ENCODE results near the gene PPP2R2D. TPM values are rescaled to one million over a fixed set of nuclear protein-coding genes. Genes with fewer than 3 reads are reported as not detected.

PPP2R2D gene
- total RNA-seq, 1 donor from 2014 or later: 34.2 TPM

DNA sequence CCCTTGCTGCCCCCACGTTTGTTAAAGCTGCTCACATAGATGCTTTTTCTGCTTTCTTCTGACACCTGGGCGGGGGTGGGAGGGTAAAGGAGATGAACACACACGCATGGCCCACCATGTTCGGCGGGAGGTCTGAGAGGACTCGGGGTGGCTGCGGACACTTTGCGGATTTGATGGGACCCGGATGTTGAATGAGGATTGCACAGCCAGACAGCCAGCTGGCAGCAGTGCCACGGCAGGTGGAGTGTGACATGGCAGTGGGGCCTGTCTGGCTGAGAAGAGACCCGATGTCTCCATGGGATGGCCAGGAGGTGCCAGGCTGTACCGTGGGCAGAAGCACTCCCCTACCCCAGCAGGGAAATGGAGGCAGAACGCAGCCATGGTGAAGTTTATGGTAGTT is 31.2 kb downstream of the PPP2R2D start:
- Histone ChIP-seq H3K27me3 (ENCODE audit: control insufficient read depth, insufficient read depth, low read length) (no peaks in the 10 kb centered on the region), H3K36me3 (ENCODE audit: control insufficient read depth, insufficient read depth, low read length) (peaks cover 6% of the 10 kb centered on the region), H3K4me3 (ENCODE audit: low read depth, low read length) (no peak overlapping the region)
- DNase-seq (ENCODE audit: low read depth): no peak
- TF ChIP-seq, protein P1, sequence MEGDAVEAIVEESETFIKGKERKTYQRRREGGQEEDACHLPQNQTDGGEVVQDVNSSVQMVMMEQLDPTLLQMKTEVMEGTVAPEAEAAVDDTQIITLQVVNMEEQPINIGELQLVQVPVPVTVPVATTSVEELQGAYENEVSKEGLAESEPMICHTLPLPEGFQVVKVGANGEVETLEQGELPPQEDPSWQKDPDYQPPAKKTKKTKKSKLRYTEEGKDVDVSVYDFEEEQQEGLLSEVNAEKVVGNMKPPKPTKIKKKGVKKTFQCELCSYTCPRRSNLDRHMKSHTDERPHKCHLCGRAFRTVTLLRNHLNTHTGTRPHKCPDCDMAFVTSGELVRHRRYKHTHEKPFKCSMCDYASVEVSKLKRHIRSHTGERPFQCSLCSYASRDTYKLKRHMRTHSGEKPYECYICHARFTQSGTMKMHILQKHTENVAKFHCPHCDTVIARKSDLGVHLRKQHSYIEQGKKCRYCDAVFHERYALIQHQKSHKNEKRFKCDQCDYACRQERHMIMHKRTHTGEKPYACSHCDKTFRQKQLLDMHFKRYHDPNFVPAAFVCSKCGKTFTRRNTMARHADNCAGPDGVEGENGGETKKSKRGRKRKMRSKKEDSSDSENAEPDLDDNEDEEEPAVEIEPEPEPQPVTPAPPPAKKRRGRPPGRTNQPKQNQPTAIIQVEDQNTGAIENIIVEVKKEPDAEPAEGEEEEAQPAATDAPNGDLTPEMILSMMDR (IDR thresholded peaks at IDR 0.05; ENCODE audit: insufficient read depth, low read length, severe bottlenecking): no peak
- FAIRE-seq: no peak

DNA sequence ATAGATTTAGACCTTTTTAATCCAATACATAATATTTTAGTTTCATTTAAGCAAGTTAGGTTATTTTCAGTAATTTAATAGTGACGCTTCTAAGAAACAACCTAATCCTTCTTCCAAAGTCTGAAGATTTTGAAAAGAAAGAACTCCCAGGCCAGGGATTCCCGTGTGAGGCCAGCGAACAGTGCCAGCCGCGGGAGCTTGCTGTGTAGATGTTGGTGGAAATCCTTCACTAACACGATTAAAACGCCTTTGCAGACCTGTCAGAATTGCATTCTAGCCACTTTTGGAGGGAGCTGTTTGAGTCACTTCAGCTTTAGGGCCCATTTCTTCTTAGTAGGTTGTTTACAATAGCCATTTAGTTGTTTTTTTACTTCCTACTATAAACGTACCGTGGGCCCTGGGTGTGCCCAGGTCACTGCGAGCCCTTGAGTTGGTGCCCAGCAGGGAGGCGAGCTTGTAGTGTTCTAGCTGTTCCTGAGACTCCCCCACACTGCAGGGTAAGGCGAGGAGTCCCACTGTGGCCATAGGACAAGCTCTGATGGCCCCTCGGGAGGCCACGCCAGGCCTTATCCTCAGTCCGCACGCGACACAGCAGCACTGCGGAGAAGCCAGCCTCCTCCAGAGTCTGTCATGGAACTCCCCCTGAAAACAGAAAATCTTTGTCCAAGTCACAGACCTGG is 32.3 kb downstream of the PPP2R2D start:
- FAIRE-seq: no peak
- Histone ChIP-seq H3K27me3 (ENCODE audit: control insufficient read depth, insufficient read depth, low read length) (no peaks in the 10 kb centered on the region), H3K36me3 (ENCODE audit: control insufficient read depth, insufficient read depth, low read length) (peaks cover 8% of the 10 kb centered on the region), H3K4me3 (ENCODE audit: low read depth, low read length) (no peak overlapping the region)
- TF ChIP-seq, protein P1 (IDR thresholded peaks at IDR 0.05; ENCODE audit: insufficient read depth, low read length, severe bottlenecking): no peak
- no peak for DNase-seq (ENCODE audit: low read depth)

DNA sequence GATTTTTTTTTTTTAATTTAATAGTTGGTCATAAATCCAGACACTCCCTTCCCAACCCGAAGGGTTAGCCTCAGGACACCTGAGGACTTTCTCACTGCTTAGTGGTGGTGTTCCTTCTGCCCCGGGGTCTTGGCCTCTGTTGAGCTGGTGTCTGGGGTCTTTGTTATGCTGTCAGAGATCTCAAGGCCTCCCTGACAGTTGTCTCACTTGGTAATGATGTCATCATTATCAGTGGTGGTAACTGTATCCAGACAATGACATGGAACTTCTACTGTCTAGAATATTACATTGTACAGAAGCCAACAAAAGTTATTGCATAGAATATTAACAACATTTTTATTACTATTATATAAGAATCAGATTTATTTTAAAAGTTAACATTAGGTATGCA is 32.9 kb downstream of the PPP2R2D start:
- TF ChIP-seq, protein P1 (IDR thresholded peaks at IDR 0.05; ENCODE audit: insufficient read depth, low read length, severe bottlenecking): no peak
- H3K27me3 ChIP-seq (ENCODE audit: control insufficient read depth, insufficient read depth, low read length): no peaks in the 10 kb centered on the region
- no peak for DNase-seq (ENCODE audit: low read depth)
- H3K36me3 ChIP-seq (ENCODE audit: control insufficient read depth, insufficient read depth, low read length): peaks cover 10% of the 10 kb centered on the region
- no peak overlapping the region for H3K4me3 ChIP-seq (ENCODE audit: low read depth, low read length)
- FAIRE-seq: no peak

GRCh38 chr10:131934769-131935168 is 34.0 kb downstream of the PPP2R2D start:
- Histone ChIP-seq H3K4me3 (ENCODE audit: low read depth, low read length) (no peak overlapping the region), H3K36me3 (ENCODE audit: control insufficient read depth, insufficient read depth, low read length) (peaks cover 14% of the 10 kb centered on the region), H3K27me3 (ENCODE audit: control insufficient read depth, insufficient read depth, low read length) (no peaks in the 10 kb centered on the region)
- DNase-seq (ENCODE audit: low read depth) (no peak), FAIRE-seq (no peak)
- TF ChIP-seq, protein P1 (IDR thresholded peaks at IDR 0.05; ENCODE audit: insufficient read depth, low read length, severe bottlenecking): no peak

DNA sequence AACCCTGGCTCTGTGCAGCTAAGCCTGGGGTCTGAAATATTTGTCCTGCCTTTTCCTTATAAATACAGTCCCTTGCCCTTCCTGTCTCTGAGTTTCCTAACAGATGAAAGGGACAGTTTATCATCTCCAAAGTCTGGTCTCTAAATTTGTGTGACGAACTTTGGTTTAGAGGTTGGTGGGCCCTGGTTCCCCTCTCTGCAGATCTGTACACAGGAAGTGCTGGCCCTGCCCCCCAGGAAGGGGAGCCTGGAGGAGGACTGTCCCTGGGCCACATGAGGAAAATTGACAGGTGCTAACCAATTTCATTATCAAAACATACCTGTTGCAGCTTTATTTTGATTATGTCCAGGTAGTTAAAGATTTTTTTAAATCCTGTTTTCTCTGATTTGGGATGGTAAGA is 34.5 kb downstream of the PPP2R2D start:
- Histone ChIP-seq H3K36me3 (ENCODE audit: control insufficient read depth, insufficient read depth, low read length) (peaks cover 14% of the 10 kb centered on the region), H3K27me3 (ENCODE audit: control insufficient read depth, insufficient read depth, low read length) (no peaks in the 10 kb centered on the region), H3K4me3 (ENCODE audit: low read depth, low read length) (no peak overlapping the region)
- DNase-seq (ENCODE audit: low read depth) (no peak), FAIRE-seq (no peak)
- TF ChIP-seq, protein P1 (IDR thresholded peaks at IDR 0.05; ENCODE audit: insufficient read depth, low read length, severe bottlenecking): no peak

GRCh38 chr10:131936294-131936693 is 35.5 kb downstream of the PPP2R2D start:
- H3K27me3 ChIP-seq (ENCODE audit: control insufficient read depth, insufficient read depth, low read length): no peaks in the 10 kb centered on the region
- FAIRE-seq (no peak), DNase-seq (ENCODE audit: low read depth) (no peak)
- TF ChIP-seq, protein P1 (IDR thresholded peaks at IDR 0.05; ENCODE audit: insufficient read depth, low read length, severe bottlenecking): no peak
- peaks cover 16% of the 10 kb centered on the region for H3K36me3 ChIP-seq (ENCODE audit: control insufficient read depth, insufficient read depth, low read length)
- H3K4me3 ChIP-seq (ENCODE audit: low read depth, low read length): no peak overlapping the region

Data from bronchial epithelial cell (primary cell).